ENCODE data around the gene WNT5B.

The WNT5B gene

GRCh38 chr12:1584326-1584725, 44.7 kb upstream of the WNT5B start:
- no peak for TF ChIP-seq CTCF (conservative IDR thresholded peaks at IDR 0.05; ENCODE audit: low read depth, low read length)
- no peak overlapping the region for H3K4me3 ChIP-seq (ENCODE audit: low read depth, low read length)
- DNase-seq (ENCODE audit: low read depth), result no peak

- H3K4me3 ChIP-seq (ENCODE audit: low read depth, low read length), result no peak overlapping the region
- no peak for TF ChIP-seq CTCF (conservative IDR thresholded peaks at IDR 0.05; ENCODE audit: low read depth, low read length)
- peak; percentile 41 for DNase-seq (ENCODE audit: low read depth)
These were observed 41.0 kb upstream of the WNT5B start for GRCh38 chr12:1587927-1588574.

GRCh38 chr12:1588575-1588947, 40.5 kb upstream of the WNT5B start:
- no peak overlapping the region for H3K4me3 ChIP-seq (ENCODE audit: low read depth, low read length)
- TF ChIP-seq CTCF (conservative IDR thresholded peaks at IDR 0.05; ENCODE audit: low read depth, low read length), result no peak
- no peak for DNase-seq (ENCODE audit: low read depth)

- DNase-seq (ENCODE audit: low read depth), result peak; percentile 63
- TF ChIP-seq CTCF (conservative IDR thresholded peaks at IDR 0.05; ENCODE audit: low read depth, low read length), result no peak
- H3K4me3 ChIP-seq (ENCODE audit: low read depth, low read length), result peak overlapping the region; percentile 48
These were observed 38.6 kb upstream of the WNT5B start for GRCh38 chr12:1590221-1590979.

- peak; percentile 57 for DNase-seq (ENCODE audit: low read depth)
- peak overlapping the region; percentile 48 for H3K4me3 ChIP-seq (ENCODE audit: low read depth, low read length)
- peak; percentile 35 for TF ChIP-seq CTCF (conservative IDR thresholded peaks at IDR 0.05; ENCODE audit: low read depth, low read length)
These were observed 38.0 kb upstream of the WNT5B start for GRCh38 chr12:1591034-1591433.

GRCh38 chr12:1591543-1591942, 37.5 kb upstream of the WNT5B start:
- H3K4me3 ChIP-seq (ENCODE audit: low read depth, low read length), result peak overlapping the region; percentile 35
- DNase-seq (ENCODE audit: low read depth), result peak; percentile 23
- TF ChIP-seq CTCF (conservative IDR thresholded peaks at IDR 0.05; ENCODE audit: low read depth, low read length), result no peak

Measured in choroid plexus epithelial cell (primary cell).